Skeletal muscle tissue (tissue), 4 donors: ENCODE results near the gene PCARE. TPM values are rescaled to one million over a fixed set of nuclear protein-coding genes. Genes with fewer than 3 reads are reported as not detected.
"Not testable (repeated sequence)": the region's sequence is repeated elsewhere in the genome, so short reads cannot be mapped to it uniquely, and the experiment has no call there.

Experiments
- H3K27ac ChIP-seq: one replicate; pipeline ENCODE4 v1.7.0; 2013; ENCODE audit warnings: mild to moderate bottlenecking, low read depth, low read length, inconsistent platforms
- H3K27me3 ChIP-seq, 3 donors: one replicate each; pipeline ENCODE4 v1.7.0; 2013; ENCODE audit warnings: low read length in 3 of 3; ENCODE audit not compliant: control insufficient read depth in 3 of 3, insufficient read depth in 3 of 3
- H3K36me3 ChIP-seq, 3 donors: one replicate each; pipeline ENCODE4 v1.7.0; 2013; ENCODE audit warnings: low read length in 3 of 3; ENCODE audit not compliant: control insufficient read depth in 3 of 3, insufficient read depth in 3 of 3
- H3K4me1 ChIP-seq, 3 donors: one replicate each; pipeline ENCODE4 v1.7.0; 2013; ENCODE audit warnings: low read length in 3 of 3, mild to moderate bottlenecking in 3 of 3; ENCODE audit not compliant: control insufficient read depth in 3 of 3, insufficient read depth in 3 of 3
- H3K4me3 ChIP-seq, 3 donors: one replicate each; pipeline ENCODE4 v1.7.0; 2013; ENCODE audit warnings: low read length in 3 of 3
- H3K9ac ChIP-seq, 3 donors: one replicate each; pipeline ENCODE4 v1.7.0; 2013; ENCODE audit warnings: low read length in 3 of 3, mild to moderate bottlenecking in 3 of 3, moderate library complexity in 2 of 3, low read depth in 1 of 3
- H3K9me3 ChIP-seq, 3 donors: one replicate each; pipeline ENCODE4 v1.7.0; 2013; ENCODE audit warnings: low read length in 3 of 3; ENCODE audit not compliant: control insufficient read depth in 3 of 3
- total RNA-seq: library from RNA; depleted of rRNA; stranded (reverse); fragments of >200 nt; gene quantifications from one replicate; pipeline ENCODE4 v1.2.3, GENCODE V29; 2014
- donor health status: Osteomylitis.

Gene PCARE
- total RNA-seq, 1 donor from 2014 or later, result under 0.01 TPM

GRCh38 chr2:29100564-29100963 is 26.2 kb upstream of the PCARE start:
- Histone ChIP-seq H3K9ac (no peak overlapping the region), H3K4me3 (no peak overlapping the region), H3K27me3 (no peaks in the 10 kb centered on the region), H3K9me3 (no peaks in the 10 kb centered on the region), H3K4me1 (no peaks in the 10 kb centered on the region), H3K36me3 (no peaks in the 10 kb centered on the region), H3K27ac (no peak overlapping the region)

GRCh38 chr2:29097569-29097968 is 23.2 kb upstream of the PCARE start:
- H3K9me3 ChIP-seq, result no peaks in the 10 kb centered on the region

GRCh38 chr2:29096969-29097368 is 22.6 kb upstream of the PCARE start:
- no peaks in the 10 kb centered on the region for H3K36me3 ChIP-seq
- H3K4me3 ChIP-seq, result no peak overlapping the region
- H3K27me3 ChIP-seq, result no peaks in the 10 kb centered on the region
- no peaks in the 10 kb centered on the region for H3K9me3 ChIP-seq
- no peak overlapping the region for H3K27ac ChIP-seq
- H3K4me1 ChIP-seq, result no peaks in the 10 kb centered on the region
- H3K9ac ChIP-seq, result no peak overlapping the region

More at GRCh38 chr2:29097569-29097968, 23.2 kb upstream of the PCARE start:
- no peaks in the 10 kb centered on the region for H3K36me3 ChIP-seq
- no peaks in the 10 kb centered on the region for H3K27me3 ChIP-seq
- H3K4me3 ChIP-seq, result no peak overlapping the region
- no peak overlapping the region for H3K9ac ChIP-seq
- no peaks in the 10 kb centered on the region for H3K4me1 ChIP-seq
- H3K27ac ChIP-seq, result no peak overlapping the region

- H3K9ac ChIP-seq, H3K27ac ChIP-seq, H3K36me3 ChIP-seq, H3K27me3 ChIP-seq, H3K4me3 ChIP-seq, H3K4me1 ChIP-seq, H3K9me3 ChIP-seq: not testable (repeated sequence)
Measured at GRCh38 chr2:29090311-29090710, 16.0 kb upstream of the PCARE start.

- Histone ChIP-seq H3K27me3 (no peaks in the 10 kb centered on the region), H3K9me3 (peaks cover 2 to 9% (median 3%) of the 10 kb centered on the region in 3 donors), H3K4me3 (no peak overlapping the region), H3K27ac (no peak overlapping the region), H3K4me1 (no peaks in the 10 kb centered on the region), H3K36me3 (peaks cover 0 to 12% (median 0%) of the 10 kb centered on the region in 3 donors), H3K9ac (no peak overlapping the region)
Measured at GRCh38 chr2:29084554-29084953, 10.2 kb upstream of the PCARE start.

GRCh38 chr2:29082804-29083495 is 8.6 kb upstream of the PCARE start:
- Histone ChIP-seq H3K9me3 (peaks cover 3 to 9% (median 5%) of the 10 kb centered on the region in 3 donors), H3K36me3 (peaks cover 0 to 9% (median 0%) of the 10 kb centered on the region in 3 donors), H3K4me1 (no peaks in the 10 kb centered on the region), H3K27ac (no peak overlapping the region), H3K27me3 (no peaks in the 10 kb centered on the region), H3K9ac (no peak overlapping the region), H3K4me3 (no peak overlapping the region)

GRCh38 chr2:29080886-29081743 is 6.8 kb upstream of the PCARE start:
- H3K4me1 ChIP-seq, result no peaks in the 10 kb centered on the region
- H3K27ac ChIP-seq, result no peak overlapping the region
- H3K27me3 ChIP-seq, result no peaks in the 10 kb centered on the region
- H3K36me3 ChIP-seq, result peaks cover 0 to 7% (median 0%) of the 10 kb centered on the region in 3 donors
- no peak overlapping the region for H3K9ac ChIP-seq
- peaks cover 3 to 9% (median 5%) of the 10 kb centered on the region in 3 donors for H3K9me3 ChIP-seq
- no peak overlapping the region for H3K4me3 ChIP-seq

- Histone ChIP-seq H3K27ac (no peak overlapping the region), H3K4me3 (no peak overlapping the region), H3K9me3 (peaks cover 3 to 9% (median 5%) of the 10 kb centered on the region in 3 donors), H3K27me3 (no peaks in the 10 kb centered on the region), H3K4me1 (no peaks in the 10 kb centered on the region), H3K36me3 (peaks cover 0 to 7% (median 0%) of the 10 kb centered on the region in 3 donors), H3K9ac (no peak overlapping the region)
Measured at GRCh38 chr2:29079887-29080286, 5.6 kb upstream of the PCARE start.

- Histone ChIP-seq H3K36me3 (peaks cover 0 to 7% (median 0%) of the 10 kb centered on the region in 3 donors), H3K9ac (no peak overlapping the region), H3K4me3 (no peak overlapping the region), H3K27ac (no peak overlapping the region), H3K4me1 (peaks cover 0 to 5% (median 0%) of the 10 kb centered on the region in 3 donors), H3K9me3 (peaks cover 3 to 9% (median 5%) of the 10 kb centered on the region in 3 donors), H3K27me3 (no peaks in the 10 kb centered on the region)
Measured at GRCh38 chr2:29075894-29076705, 1.8 kb upstream of the PCARE start.
